ENCODE data around the gene CHRNA3.
"Not testable (repeated sequence)": the region's sequence is repeated elsewhere in the genome, so short reads cannot be mapped to it uniquely, and the experiment has no call there.

The CHRNA3 gene

GRCh38 chr15:78560201-78560600 is 60.6 kb downstream of the CHRNA3 start:
- not testable (repeated sequence) for DNase-seq (ENCODE audit: low spot score)

- no peak for DNase-seq (ENCODE audit: low spot score)
Observed at GRCh38 chr15:78552597-78552996, 68.2 kb downstream of the CHRNA3 start.

DNA sequence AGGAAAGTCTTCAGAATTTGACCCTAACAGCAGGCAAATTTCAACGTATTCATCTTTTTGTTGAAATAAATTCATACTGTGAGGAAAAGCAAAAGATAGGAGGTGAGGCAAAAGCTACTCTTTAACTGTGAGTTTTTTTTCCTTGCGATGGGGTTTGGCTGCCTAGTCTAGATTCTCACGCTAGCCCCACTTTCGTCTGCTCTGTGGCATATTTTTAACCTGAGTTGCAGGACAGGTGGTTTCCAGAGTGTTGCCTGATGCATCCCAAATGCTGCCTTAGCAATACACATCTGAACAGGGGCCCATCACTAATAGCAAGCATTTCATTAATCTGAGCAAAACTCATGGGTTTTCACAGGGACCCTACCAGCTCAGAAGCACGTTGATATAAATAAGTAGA is 68.9 kb downstream of the CHRNA3 start:
- no peak for DNase-seq (ENCODE audit: low spot score)

- DNase-seq (ENCODE audit: low spot score) = no peak
Observed at GRCh38 chr15:78550815-78551214, 70.0 kb downstream of the CHRNA3 start.

GRCh38 chr15:78550194-78550593 is 70.6 kb downstream of the CHRNA3 start:
- DNase-seq (ENCODE audit: low spot score) = no peak
